ENCODE measurements around the gene PTGIS.

Gene PTGIS

DNA sequence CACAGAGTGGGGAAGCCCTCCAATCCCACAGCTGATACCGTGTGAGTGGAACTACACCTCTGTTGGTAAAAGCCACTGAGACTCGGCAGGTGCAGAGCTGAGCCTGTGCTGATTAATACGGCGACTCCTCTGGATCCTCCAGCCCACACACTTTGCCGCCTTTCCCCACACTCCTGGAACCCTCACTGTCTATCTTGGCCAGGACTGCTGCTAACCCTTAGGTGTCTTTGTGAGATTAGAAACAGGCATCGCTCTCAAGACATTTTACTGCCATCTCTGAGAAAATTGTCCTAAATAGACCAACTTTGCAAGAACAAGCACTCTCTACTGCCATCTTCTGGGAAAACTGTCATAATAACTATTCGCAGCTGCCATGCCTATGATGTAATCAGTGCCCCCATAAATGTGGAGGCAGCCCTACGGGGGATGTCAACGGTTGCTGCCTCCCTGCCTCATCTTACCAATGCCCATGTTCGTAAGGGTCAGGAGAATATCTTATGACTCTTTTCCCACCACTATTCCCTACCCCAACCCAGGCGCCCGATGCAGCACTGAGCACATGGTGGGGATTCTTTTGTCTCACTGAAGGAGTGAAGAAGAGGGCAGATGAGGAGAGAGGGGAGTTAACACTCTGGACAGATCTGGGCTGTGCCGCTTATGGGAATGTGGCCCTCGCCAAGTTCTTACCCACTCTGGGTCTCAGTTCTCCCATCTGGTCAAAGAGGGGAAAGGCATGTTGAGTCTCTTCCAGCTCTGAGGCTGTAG is 59.3 kb downstream of the PTGIS start:
- H3K4me1 ChIP-seq (ENCODE audit: control insufficient read depth, insufficient read depth, low read length), result no peaks in the 10 kb centered on the region
- H3K27me3 ChIP-seq (ENCODE audit: control insufficient read depth, insufficient read depth, low read length), result no peaks in the 10 kb centered on the region
- H3K9me3 ChIP-seq (ENCODE audit: control insufficient read depth, low read length), result no peaks in the 10 kb centered on the region
- no peak overlapping the region for H3K4me3 ChIP-seq (ENCODE audit: low read length)
- no peaks in the 10 kb centered on the region for H3K36me3 ChIP-seq (ENCODE audit: control insufficient read depth, insufficient read depth, low read length)
- no peak overlapping the region for H3K9ac ChIP-seq (ENCODE audit: low read length)

DNA sequence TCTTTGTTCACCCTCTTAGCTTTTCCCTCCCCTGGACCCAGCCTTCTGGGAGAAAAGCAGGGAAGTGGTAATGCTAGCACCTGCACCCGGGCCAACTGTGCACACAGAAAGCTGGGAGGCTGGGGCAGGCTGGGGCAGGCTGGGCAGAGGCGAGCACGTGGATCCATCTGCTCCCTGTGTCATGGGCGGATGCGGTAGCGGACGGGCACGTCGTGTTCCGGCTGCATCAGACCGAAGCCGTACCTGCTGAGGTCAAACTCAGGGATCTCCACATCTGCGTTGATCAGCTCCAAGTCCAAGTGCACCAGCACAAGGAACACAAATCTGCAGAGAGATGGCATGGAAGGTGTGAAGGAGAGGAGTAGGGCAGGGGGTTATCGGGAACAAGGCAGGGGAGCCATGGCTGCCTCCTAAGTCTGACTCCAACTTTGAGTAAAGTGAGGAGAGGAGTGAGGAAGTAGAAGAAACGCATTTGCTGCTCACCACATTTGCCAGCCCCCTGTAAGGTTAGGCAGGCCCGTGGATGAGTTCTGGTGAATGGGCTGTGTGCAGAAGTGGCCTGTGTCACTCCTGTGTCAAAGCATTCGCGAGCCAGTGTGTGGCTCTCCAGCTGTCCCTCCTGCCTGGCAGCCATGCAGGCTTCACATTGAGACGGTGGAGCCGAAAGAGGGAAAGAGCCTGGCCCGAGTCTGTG is 60.0 kb downstream of the PTGIS start:
- Histone ChIP-seq H3K9me3 (ENCODE audit: control insufficient read depth, low read length) (no peaks in the 10 kb centered on the region), H3K27me3 (ENCODE audit: control insufficient read depth, insufficient read depth, low read length) (no peaks in the 10 kb centered on the region), H3K4me3 (ENCODE audit: low read length) (no peak overlapping the region), H3K9ac (ENCODE audit: low read length) (no peak overlapping the region), H3K36me3 (ENCODE audit: control insufficient read depth, insufficient read depth, low read length) (no peaks in the 10 kb centered on the region), H3K4me1 (ENCODE audit: control insufficient read depth, insufficient read depth, low read length) (no peaks in the 10 kb centered on the region)

DNA sequence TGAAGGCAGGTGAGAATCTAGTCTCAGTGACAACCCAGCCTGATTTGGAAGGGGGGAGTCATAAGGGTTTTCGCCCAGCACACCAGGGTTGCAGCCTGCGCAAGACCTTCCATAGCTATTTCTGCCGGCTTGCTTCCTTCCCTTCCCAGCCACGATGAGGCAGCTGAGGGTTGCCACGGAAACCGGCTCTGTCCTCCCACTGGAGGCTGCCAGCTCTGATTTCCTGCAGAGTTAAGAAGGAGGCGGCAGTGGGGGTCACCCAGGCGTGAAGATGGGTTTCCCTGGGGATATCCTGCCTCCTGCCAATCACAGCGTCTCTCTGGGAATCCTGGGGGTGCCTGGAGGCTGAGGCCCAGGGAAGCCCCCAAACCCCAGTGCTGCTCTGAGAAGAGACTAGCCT is 62.4 kb downstream of the PTGIS start:
- Histone ChIP-seq H3K4me3 (ENCODE audit: low read length) (no peak overlapping the region), H3K27me3 (ENCODE audit: control insufficient read depth, insufficient read depth, low read length) (no peaks in the 10 kb centered on the region), H3K9me3 (ENCODE audit: control insufficient read depth, low read length) (no peaks in the 10 kb centered on the region), H3K9ac (ENCODE audit: low read length) (no peak overlapping the region), H3K4me1 (ENCODE audit: control insufficient read depth, insufficient read depth, low read length) (no peaks in the 10 kb centered on the region), H3K36me3 (ENCODE audit: control insufficient read depth, insufficient read depth, low read length) (no peaks in the 10 kb centered on the region)

DNA sequence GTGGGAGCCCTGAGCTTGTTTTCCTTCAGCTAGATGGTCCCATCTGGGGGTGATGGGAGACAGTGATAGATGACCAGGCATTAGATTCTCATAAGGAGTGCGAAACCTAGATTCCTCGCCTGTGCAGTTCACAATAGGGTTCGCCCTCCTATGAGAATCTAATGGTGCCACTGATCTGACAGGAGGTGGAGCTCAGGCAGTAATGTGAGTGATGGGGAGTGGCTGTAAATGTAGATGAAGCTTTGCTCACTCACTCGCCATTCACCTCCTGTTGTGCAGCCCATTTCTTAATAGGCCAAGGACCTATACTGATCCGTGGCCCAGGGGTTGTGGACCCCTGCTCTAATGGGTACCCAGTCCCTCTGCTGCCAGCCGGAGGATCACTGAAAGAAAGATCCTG is 64.8 kb downstream of the PTGIS start:
- H3K27me3 ChIP-seq (ENCODE audit: control insufficient read depth, insufficient read depth, low read length), result no peaks in the 10 kb centered on the region
- H3K9me3 ChIP-seq (ENCODE audit: control insufficient read depth, low read length), result no peaks in the 10 kb centered on the region
- no peaks in the 10 kb centered on the region for H3K4me1 ChIP-seq (ENCODE audit: control insufficient read depth, insufficient read depth, low read length)
- no peaks in the 10 kb centered on the region for H3K36me3 ChIP-seq (ENCODE audit: control insufficient read depth, insufficient read depth, low read length)
- no peak overlapping the region for H3K4me3 ChIP-seq (ENCODE audit: low read length)
- H3K9ac ChIP-seq (ENCODE audit: low read length), result no peak overlapping the region

DNA sequence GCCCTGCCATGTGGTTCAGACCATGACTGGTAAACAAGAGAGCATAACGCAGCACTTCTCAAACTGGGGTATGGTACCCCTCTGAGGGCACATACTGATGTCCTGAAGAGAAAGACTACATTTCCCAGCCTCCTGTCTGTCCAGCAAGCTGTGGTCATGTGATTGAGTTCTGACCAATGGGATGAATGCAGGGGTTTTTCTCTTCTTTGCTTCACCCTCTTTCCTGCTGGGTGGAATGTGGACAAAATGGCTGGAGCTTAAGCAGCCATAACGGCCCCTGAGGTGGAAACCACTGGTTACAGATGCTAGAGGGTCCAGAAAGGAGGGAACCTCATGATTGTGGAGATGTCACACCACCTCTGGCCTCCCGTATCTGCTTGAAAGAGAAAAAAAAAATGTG is 66.0 kb downstream of the PTGIS start:
- Histone ChIP-seq H3K9me3 (ENCODE audit: control insufficient read depth, low read length) (no peaks in the 10 kb centered on the region), H3K9ac (ENCODE audit: low read length) (no peak overlapping the region), H3K36me3 (ENCODE audit: control insufficient read depth, insufficient read depth, low read length) (no peaks in the 10 kb centered on the region), H3K27me3 (ENCODE audit: control insufficient read depth, insufficient read depth, low read length) (no peaks in the 10 kb centered on the region), H3K4me1 (ENCODE audit: control insufficient read depth, insufficient read depth, low read length) (no peaks in the 10 kb centered on the region), H3K4me3 (ENCODE audit: low read length) (no peak overlapping the region)

DNA sequence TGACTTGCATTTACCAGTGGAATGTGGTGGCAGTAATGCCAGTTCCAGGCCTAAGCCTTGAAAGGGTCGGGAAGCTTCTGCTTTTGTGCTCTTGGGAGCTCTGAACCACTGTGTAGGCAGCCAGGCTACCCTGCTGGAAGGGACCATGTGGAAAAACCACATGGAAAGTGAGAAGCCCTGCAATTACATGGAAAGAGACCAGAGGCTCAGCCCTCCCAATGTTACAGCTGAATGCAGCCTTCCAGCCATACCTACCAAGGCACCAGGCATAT is 70.6 kb downstream of the PTGIS start:
- no peaks in the 10 kb centered on the region for H3K4me1 ChIP-seq (ENCODE audit: control insufficient read depth, insufficient read depth, low read length)
- H3K27me3 ChIP-seq (ENCODE audit: control insufficient read depth, insufficient read depth, low read length), result no peaks in the 10 kb centered on the region
- H3K4me3 ChIP-seq (ENCODE audit: low read length), result no peak overlapping the region
- H3K9ac ChIP-seq (ENCODE audit: low read length), result no peak overlapping the region
- H3K9me3 ChIP-seq (ENCODE audit: control insufficient read depth, low read length), result no peaks in the 10 kb centered on the region
- H3K36me3 ChIP-seq (ENCODE audit: control insufficient read depth, insufficient read depth, low read length), result no peaks in the 10 kb centered on the region

DNA sequence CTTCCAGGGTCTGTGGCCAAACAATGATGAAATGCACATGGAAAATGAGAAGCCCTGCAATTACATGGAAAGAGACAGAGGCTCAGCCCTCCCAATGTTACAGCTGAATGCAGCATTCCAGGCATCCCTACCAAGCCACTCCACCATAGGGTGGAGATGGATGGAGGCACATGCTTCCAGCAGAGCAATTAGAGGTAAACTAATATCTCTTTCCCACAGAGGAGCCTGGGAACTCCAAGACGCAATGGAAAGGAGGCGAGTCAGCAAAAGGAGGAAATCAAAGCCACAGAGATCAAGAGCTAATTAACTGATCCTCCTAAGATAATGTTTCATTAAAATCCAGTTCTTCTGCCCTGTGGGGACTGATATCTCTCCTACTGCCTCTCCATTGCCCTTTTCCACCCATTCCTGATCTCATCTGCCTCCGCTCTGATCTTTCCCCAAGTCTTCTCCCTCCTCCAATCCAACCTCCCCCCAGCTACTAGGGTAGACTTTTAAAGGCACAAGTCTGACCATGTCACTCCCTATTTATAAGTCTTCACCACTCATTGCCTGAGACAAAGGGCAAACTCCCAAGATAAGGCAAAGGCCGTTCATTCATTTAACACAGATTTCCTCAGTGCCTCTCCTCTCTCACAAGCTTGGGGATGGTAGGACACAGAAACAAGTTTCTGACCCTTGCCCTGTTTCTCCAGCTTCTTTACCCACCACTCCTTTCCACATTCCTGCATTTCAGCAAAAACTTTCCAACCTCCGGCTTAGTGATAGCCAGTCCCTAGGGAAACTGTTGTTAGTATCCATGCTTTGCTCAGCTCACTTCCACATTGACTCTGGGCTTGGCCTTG is 71.2 kb downstream of the PTGIS start:
- H3K4me1 ChIP-seq (ENCODE audit: control insufficient read depth, insufficient read depth, low read length), result no peaks in the 10 kb centered on the region
- no peak overlapping the region for H3K4me3 ChIP-seq (ENCODE audit: low read length)
- no peaks in the 10 kb centered on the region for H3K36me3 ChIP-seq (ENCODE audit: control insufficient read depth, insufficient read depth, low read length)
- no peaks in the 10 kb centered on the region for H3K27me3 ChIP-seq (ENCODE audit: control insufficient read depth, insufficient read depth, low read length)
- no peak overlapping the region for H3K9ac ChIP-seq (ENCODE audit: low read length)
- no peaks in the 10 kb centered on the region for H3K9me3 ChIP-seq (ENCODE audit: control insufficient read depth, low read length)

DNA sequence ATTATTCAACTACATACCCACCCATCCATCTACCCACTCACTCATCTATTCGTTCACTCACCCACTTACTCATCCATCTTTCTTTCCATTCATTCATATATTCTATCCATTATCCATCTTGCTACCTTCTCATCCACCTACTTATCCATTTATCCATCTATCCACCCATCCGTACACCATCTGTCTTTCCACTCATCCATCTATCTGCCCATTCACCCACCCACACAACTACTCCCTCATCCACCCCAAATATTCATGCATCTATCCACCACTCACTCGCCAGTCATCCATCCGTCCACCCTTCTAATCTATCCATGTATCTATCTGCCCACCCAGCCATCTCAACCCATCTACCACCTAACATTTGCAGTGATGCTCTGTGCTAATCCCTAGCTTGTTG is 71.9 kb downstream of the PTGIS start:
- no peak overlapping the region for H3K4me3 ChIP-seq (ENCODE audit: low read length)
- H3K36me3 ChIP-seq (ENCODE audit: control insufficient read depth, insufficient read depth, low read length), result no peaks in the 10 kb centered on the region
- H3K4me1 ChIP-seq (ENCODE audit: control insufficient read depth, insufficient read depth, low read length), result no peaks in the 10 kb centered on the region
- no peaks in the 10 kb centered on the region for H3K27me3 ChIP-seq (ENCODE audit: control insufficient read depth, insufficient read depth, low read length)
- H3K9me3 ChIP-seq (ENCODE audit: control insufficient read depth, low read length), result no peaks in the 10 kb centered on the region
- no peak overlapping the region for H3K9ac ChIP-seq (ENCODE audit: low read length)

DNA sequence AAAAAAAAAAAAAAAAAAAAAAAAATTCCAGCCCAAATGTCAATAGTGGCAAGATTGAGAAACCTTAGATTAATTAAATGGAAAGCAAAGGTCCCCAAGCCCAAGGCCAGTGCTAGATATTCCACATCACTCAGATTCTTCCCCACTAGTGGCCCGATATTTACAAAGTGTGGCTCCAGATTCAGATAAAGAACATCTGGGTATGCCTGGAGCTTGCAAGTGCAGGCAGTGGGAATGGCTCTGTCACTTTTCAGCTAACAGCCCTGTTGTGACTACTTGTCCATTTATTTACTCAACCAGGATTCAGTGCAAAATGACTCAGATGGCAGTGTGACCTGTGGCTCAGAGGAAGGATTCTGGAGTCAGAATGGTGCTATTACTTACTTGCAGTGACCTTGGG is 77.2 kb downstream of the PTGIS start:
- H3K4me3 ChIP-seq (ENCODE audit: low read length), result no peak overlapping the region
- no peak overlapping the region for H3K9ac ChIP-seq (ENCODE audit: low read length)
- H3K9me3 ChIP-seq (ENCODE audit: control insufficient read depth, low read length), result no peaks in the 10 kb centered on the region
- no peaks in the 10 kb centered on the region for H3K36me3 ChIP-seq (ENCODE audit: control insufficient read depth, insufficient read depth, low read length)
- H3K4me1 ChIP-seq (ENCODE audit: control insufficient read depth, insufficient read depth, low read length), result no peaks in the 10 kb centered on the region
- peaks cover 11% of the 10 kb centered on the region for H3K27me3 ChIP-seq (ENCODE audit: control insufficient read depth, insufficient read depth, low read length)

DNA sequence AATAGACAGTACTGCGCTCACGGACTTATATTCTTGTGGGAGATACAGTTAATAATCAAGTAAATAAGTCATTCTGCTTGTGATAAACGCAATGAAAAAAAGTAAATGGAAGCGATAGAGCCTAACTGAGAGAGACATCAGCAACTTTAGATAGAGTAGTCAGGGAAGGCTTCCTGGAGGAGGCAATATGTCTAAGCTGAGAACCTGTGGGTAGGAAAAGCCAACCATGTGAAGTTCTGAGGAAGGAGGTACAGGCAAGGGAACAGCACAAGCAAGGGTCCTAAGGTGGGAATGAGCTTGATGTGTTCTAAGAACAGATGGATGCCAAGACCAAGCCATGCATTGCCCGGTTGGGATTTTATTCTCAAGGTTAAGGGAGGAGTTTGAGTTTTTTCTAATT is 78.2 kb downstream of the PTGIS start:
- H3K36me3 ChIP-seq (ENCODE audit: control insufficient read depth, insufficient read depth, low read length), result no peaks in the 10 kb centered on the region
- H3K4me3 ChIP-seq (ENCODE audit: low read length), result no peak overlapping the region
- H3K27me3 ChIP-seq (ENCODE audit: control insufficient read depth, insufficient read depth, low read length), result peaks cover 17% of the 10 kb centered on the region
- no peaks in the 10 kb centered on the region for H3K9me3 ChIP-seq (ENCODE audit: control insufficient read depth, low read length)
- H3K4me1 ChIP-seq (ENCODE audit: control insufficient read depth, insufficient read depth, low read length), result no peaks in the 10 kb centered on the region
- no peak overlapping the region for H3K9ac ChIP-seq (ENCODE audit: low read length)

DNA sequence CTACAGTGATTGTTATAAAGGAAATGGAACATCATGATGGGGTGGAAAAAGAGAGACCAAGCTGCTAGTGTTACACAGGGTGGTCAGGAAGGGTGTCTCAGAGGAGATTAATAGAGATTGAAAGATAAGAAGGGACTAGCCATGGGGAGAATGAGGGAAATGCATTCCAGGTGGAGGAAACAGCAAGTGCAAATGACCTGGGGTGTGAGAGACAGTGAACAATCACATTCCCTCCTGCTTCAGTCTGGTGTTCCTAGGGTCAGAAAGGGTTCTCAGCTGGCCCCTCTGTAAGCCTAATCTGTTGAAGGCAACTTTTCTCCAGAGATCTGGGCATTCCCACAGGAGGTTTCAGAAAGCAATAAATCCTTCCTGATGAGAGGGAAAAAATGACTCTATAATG is 81.9 kb downstream of the PTGIS start:
- no peaks in the 10 kb centered on the region for H3K9me3 ChIP-seq (ENCODE audit: control insufficient read depth, low read length)
- H3K36me3 ChIP-seq (ENCODE audit: control insufficient read depth, insufficient read depth, low read length), result no peaks in the 10 kb centered on the region
- peaks cover 35% of the 10 kb centered on the region for H3K27me3 ChIP-seq (ENCODE audit: control insufficient read depth, insufficient read depth, low read length)
- H3K4me1 ChIP-seq (ENCODE audit: control insufficient read depth, insufficient read depth, low read length), result no peaks in the 10 kb centered on the region
- H3K4me3 ChIP-seq (ENCODE audit: low read length), result no peak overlapping the region
- H3K9ac ChIP-seq (ENCODE audit: low read length), result no peak overlapping the region

DNA sequence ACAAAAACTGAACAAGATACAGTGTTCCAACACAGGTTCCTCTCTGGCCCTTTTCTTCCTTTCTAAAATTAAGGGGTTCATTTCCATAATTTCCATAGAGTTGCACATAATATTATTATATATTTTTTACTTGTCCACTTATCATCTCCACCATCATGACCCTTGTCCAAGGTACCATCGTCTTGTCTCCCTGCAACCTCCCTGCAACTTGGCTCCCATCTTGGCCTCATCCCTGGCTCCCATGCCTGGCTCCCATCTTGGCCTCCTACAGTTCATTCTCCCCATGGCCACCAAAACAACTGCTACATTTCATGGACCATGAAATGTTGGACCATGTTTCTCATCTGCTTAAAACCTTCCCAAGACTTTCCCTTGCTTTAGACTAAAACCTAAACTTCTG is 82.4 kb downstream of the PTGIS start:
- Histone ChIP-seq H3K27me3 (ENCODE audit: control insufficient read depth, insufficient read depth, low read length) (peaks cover 35% of the 10 kb centered on the region), H3K36me3 (ENCODE audit: control insufficient read depth, insufficient read depth, low read length) (no peaks in the 10 kb centered on the region), H3K9me3 (ENCODE audit: control insufficient read depth, low read length) (no peaks in the 10 kb centered on the region), H3K4me3 (ENCODE audit: low read length) (no peak overlapping the region), H3K9ac (ENCODE audit: low read length) (no peak overlapping the region), H3K4me1 (ENCODE audit: control insufficient read depth, insufficient read depth, low read length) (no peaks in the 10 kb centered on the region)
